ENCODE measurements around the gene TDRD3. TPM values are rescaled to one million over a fixed set of nuclear protein-coding genes. Genes with fewer than 3 reads are reported as not detected.

TDRD3 gene
- total RNA-seq, 1 donor from 2014 or later: 8.2 TPM

DNA sequence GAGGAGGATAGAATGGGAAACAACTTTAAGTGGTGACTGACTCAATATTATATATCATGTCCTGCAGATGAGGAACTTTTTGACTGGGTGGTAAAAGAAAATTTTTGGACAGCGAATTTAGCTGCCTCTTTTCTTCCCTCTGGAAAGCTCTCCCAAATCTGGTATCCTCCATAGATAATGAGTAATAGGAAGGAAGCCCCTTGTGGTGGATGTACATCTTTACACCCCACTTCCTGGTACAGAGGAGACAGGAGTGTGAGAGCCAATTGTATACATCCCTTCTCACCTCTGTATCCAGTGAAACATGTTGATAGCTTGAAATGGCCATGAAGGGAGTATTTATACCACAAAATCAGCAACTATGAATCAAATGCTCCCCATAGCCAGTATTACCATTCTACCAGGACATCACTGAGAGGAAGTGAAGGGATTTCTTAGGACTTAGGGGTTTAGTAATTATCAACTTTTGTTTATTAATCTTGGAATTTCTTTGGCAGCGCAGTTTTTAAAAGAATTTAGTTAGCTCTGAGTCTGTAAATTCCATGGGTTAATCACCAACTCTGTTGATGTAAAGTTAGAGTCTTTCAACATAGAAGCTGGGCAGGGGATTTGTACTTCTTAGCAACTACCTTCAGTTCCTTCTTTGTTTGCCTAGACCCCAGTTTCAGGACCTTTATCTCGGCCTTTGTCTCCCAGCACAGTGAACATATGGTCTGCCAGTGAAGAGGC is 17.0 kb upstream of the TDRD3 start:
- no peak overlapping the region for H3K4me3 ChIP-seq (ENCODE audit: low read depth, low read length)
- TF ChIP-seq, protein P1, sequence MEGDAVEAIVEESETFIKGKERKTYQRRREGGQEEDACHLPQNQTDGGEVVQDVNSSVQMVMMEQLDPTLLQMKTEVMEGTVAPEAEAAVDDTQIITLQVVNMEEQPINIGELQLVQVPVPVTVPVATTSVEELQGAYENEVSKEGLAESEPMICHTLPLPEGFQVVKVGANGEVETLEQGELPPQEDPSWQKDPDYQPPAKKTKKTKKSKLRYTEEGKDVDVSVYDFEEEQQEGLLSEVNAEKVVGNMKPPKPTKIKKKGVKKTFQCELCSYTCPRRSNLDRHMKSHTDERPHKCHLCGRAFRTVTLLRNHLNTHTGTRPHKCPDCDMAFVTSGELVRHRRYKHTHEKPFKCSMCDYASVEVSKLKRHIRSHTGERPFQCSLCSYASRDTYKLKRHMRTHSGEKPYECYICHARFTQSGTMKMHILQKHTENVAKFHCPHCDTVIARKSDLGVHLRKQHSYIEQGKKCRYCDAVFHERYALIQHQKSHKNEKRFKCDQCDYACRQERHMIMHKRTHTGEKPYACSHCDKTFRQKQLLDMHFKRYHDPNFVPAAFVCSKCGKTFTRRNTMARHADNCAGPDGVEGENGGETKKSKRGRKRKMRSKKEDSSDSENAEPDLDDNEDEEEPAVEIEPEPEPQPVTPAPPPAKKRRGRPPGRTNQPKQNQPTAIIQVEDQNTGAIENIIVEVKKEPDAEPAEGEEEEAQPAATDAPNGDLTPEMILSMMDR (conservative IDR thresholded peaks at IDR 0.05; ENCODE audit: low read depth, low read length): peak; percentile 22
- DNase-seq (ENCODE audit: low read depth): no peak

DNA sequence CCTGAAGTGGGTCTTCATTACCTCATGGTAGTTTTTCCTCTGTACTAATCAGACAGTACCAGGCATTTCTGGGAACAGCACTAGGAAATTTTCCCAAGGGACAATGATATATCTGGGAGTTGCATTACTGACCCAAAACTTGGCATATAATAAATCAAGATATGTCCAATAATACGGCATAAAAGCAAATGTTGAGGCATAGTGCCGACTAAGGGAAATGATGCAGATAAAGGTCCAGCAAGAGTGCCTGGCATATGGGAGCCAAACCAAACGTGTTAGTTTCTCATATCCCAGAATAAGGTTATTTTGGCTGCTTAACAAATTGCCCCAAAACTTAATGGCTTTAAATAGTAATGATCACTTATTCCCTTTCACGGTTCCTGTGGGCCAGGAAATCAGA is 12.1 kb upstream of the TDRD3 start:
- H3K4me3 ChIP-seq (ENCODE audit: low read depth, low read length): no peak overlapping the region
- TF ChIP-seq, protein P1 (conservative IDR thresholded peaks at IDR 0.05; ENCODE audit: low read depth, low read length): no peak
- no peak for DNase-seq (ENCODE audit: low read depth)

DNA sequence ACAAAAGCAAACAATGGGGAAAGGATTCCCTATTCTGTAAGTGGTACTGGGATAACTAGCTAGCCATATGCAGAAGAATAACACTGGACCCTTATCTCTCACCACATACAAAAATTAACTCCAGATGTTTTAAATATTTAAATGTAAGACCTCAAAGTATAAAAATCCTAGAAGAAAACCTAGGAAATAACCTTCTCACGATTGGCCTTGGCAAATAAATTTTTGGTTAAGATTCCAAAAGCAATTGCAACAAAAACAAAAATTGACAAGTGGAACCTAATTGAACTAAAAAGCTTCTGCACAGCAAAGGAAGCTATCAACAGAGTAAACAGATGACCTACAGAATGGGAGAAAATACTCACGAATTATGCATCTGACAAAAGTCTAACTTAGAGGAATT is 10.8 kb upstream of the TDRD3 start:
- DNase-seq (ENCODE audit: low read depth): no peak
- TF ChIP-seq, protein P1 (conservative IDR thresholded peaks at IDR 0.05; ENCODE audit: low read depth, low read length): no peak
- no peak overlapping the region for H3K4me3 ChIP-seq (ENCODE audit: low read depth, low read length)

DNA sequence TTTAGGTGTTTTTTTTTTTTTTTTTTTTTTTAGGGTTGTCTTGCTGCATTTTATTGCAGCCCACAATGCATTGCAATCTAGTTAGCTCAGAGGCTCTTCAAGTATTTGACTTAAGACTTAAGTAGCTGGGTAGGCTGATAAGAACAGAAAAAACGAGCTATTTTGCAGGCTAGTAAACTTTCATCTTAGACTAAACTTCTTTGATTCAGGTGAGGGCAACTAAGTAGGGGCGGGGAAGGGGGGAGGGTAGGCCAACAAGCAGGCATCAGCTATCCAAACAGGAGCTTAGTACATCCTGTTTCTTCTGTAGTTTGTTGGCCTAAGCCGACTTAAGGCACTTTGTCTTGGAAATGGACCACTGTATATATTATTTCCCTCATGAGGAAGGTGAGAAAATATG is 4.9 kb upstream of the TDRD3 start:
- DNase-seq (ENCODE audit: low read depth): no peak
- TF ChIP-seq, protein P1 (conservative IDR thresholded peaks at IDR 0.05; ENCODE audit: low read depth, low read length): no peak
- no peak overlapping the region for H3K4me3 ChIP-seq (ENCODE audit: low read depth, low read length)

DNA sequence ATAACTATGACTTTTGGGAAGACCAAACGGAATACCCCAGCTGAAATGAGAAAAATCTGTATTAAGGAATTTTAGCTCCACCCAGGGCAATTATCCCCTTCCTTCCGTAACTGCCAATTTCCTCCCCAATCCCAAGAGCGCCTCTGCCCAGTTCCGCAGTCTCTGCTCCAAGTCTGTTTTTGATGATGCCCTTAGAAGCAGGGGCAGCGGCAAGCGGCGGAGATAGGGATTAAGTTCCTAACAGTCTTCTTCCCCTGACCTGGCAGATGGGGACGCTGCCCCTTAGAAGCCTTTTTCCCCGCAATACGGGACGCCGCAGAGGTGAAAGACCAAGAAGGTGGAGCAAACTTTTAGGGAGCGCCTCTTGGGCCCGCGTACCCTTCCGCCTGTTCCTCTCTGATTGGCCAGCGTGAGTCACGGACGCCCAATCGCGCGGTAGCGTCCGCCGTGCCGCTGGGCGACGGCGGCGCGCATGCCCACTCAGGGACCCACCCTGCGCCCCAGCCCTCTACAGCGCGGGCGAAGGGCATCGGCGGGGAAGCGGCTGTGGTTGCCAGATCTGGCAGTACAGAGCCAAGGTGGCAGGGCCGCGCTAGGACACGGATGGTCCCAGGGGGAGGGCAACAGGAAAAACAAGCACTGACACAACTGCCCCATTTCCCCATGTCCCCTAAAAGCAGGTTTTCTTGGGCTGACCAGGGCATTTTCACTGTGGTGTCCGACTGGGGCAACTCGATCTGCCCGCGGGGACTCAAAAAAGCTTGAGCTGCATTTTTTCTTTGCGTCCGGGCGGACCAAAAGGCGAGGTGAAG is 843 bp upstream of the TDRD3 start:
- TF ChIP-seq, protein P1 (conservative IDR thresholded peaks at IDR 0.05; ENCODE audit: low read depth, low read length): peak; percentile 4
- DNase-seq (ENCODE audit: low read depth): no peak
- H3K4me3 ChIP-seq (ENCODE audit: low read depth, low read length): peak overlapping the region; percentile 85

DNA sequence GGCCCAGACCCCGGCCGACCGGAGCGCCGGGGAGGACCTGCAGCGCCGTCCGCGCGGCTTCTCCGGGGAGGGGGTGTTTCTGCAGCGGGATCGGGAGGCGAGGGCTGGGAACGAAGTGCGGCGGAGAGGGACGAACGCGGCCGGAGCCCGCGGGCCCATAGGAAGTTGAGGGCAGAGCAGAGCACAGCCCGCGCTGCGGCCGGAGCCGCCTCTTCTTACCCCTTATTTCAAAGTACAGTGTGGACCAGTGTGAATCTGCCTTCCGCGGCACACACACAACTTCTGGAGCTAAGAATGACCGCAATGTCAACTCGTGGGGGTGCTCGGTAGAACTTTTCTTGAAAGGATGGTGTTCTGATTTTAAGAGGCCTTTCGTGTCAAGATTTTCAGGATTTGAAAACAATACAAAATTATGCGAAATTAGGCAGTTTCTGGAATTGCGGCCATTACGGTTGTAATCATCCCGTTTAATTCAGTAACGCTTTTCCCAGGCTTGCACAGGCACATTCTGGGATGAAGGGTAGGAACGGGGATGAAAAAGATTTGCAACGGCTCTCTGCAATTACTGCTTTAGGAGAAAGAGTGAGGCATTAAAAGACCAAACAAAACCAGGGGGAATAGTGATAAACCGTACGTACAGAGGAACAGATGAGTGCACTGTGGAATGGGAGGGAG is 821 bp downstream of the TDRD3 start:
- TF ChIP-seq, protein P1 (conservative IDR thresholded peaks at IDR 0.05; ENCODE audit: low read depth, low read length): no peak
- no peak for DNase-seq (ENCODE audit: low read depth)
- H3K4me3 ChIP-seq (ENCODE audit: low read depth, low read length): peak overlapping the region; percentile 85
